Thoracic aorta (tissue), 2 donors: ENCODE data around the gene ABLIM2. TPM values are rescaled to one million over a fixed set of nuclear protein-coding genes. Genes with fewer than 3 reads are reported as not detected.

Source experiments
- ATAC-seq: fragments of 150-250 bp; one replicate; pipeline ENCODE4 v1.8.0; 2017; ENCODE audit warnings: low read depth; ENCODE audit not compliant: insufficient number of reproducible peaks, low FRiP score
- DNase-seq: peaks from one replicate; pipeline ENCODE4 v3.0.0-alpha.2; 2020; ENCODE audit warnings: low spot score
- H3K27ac ChIP-seq, 2 donors: fragments of 200-600 bp; sonication (generic); 1 replicate in 1 of 2; 2 replicates in 1 of 2; pipeline ENCODE4 v1.5.1; 2016; ENCODE audit warnings: mild to moderate bottlenecking in 2 of 2, moderate library complexity in 2 of 2
- H3K27me3 ChIP-seq: fragments of 200-600 bp; sonication (generic); replicated peaks from 2 replicates; pipeline ENCODE4 v1.6.0; 2016; ENCODE audit warnings: mild to moderate bottlenecking; ENCODE audit not compliant: insufficient read depth
- H3K36me3 ChIP-seq: fragments of 200-600 bp; sonication (generic); one replicate; pipeline ENCODE4 v1.5.1; 2016
- H3K4me1 ChIP-seq, 2 donors: fragments of 200-600 bp; sonication (generic); 1 replicate in 1 of 2; 2 replicates in 1 of 2; pipeline versions ENCODE4 v1.5.1 to v1.6.0; 2016; ENCODE audit warnings: low read depth in 2 of 2, mild to moderate bottlenecking in 1 of 2; ENCODE audit not compliant: control insufficient read depth in 1 of 2
- H3K4me3 ChIP-seq: fragments of 200-600 bp; sonication (generic); 2 replicates; pipeline ENCODE4 v1.5.1; 2016; ENCODE audit warnings: mild to moderate bottlenecking
- H3K9me3 ChIP-seq: fragments of 200-600 bp; sonication (generic); 2 replicates; pipeline ENCODE4 v1.5.1; 2016
- total RNA-seq, 2 donors: library from RNA; depleted of rRNA; stranded (reverse); fragments of >200 nt; gene quantifications; one replicate each; pipeline versions ENCODE4 v1.1.0 to v1.2.3, GENCODE V29; 2016
- TF ChIP-seq, protein P1 (sequence below): fragments of 200-600 bp; sonication (generic); IDR thresholded peaks from one replicate; pipeline ENCODE4 v1.5.1; 2019; ENCODE audit warnings: antibody characterized with exemption

Gene ABLIM2
- total RNA-seq, 2 donors from 2014 or later, result 25.6 to 28.6 TPM

DNA sequence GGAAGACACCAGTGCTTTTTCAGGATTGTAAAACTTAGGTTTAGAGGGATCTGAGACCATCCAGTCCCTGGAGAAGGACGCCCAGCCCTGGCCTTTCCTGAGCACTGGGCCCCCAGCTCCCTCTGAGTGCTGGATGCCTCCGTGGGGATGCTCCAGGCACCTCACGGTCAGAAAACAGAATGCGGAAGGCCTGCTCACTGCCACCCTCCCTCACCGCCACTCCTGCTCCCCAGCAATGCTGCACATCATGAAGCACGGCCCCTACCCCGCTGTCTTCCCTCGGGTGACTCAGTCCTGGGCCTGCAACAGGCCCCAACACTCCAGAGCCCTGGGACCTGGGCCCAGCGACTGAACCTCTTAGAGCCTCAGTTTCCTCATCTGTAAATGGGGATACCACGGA lies 26.2 kb downstream of the ABLIM2 start:
- DNase-seq (no peak), ATAC-seq (no peak)
- Histone ChIP-seq H3K4me3 (no peak overlapping the region), H3K27me3 (no peaks in the 10 kb centered on the region), H3K4me1 (no peaks in the 10 kb centered on the region), H3K27ac (no peak overlapping the region), H3K36me3 (no peaks in the 10 kb centered on the region), H3K9me3 (no peaks in the 10 kb centered on the region)
- TF ChIP-seq, protein P1, sequence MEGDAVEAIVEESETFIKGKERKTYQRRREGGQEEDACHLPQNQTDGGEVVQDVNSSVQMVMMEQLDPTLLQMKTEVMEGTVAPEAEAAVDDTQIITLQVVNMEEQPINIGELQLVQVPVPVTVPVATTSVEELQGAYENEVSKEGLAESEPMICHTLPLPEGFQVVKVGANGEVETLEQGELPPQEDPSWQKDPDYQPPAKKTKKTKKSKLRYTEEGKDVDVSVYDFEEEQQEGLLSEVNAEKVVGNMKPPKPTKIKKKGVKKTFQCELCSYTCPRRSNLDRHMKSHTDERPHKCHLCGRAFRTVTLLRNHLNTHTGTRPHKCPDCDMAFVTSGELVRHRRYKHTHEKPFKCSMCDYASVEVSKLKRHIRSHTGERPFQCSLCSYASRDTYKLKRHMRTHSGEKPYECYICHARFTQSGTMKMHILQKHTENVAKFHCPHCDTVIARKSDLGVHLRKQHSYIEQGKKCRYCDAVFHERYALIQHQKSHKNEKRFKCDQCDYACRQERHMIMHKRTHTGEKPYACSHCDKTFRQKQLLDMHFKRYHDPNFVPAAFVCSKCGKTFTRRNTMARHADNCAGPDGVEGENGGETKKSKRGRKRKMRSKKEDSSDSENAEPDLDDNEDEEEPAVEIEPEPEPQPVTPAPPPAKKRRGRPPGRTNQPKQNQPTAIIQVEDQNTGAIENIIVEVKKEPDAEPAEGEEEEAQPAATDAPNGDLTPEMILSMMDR, result no peak

DNA sequence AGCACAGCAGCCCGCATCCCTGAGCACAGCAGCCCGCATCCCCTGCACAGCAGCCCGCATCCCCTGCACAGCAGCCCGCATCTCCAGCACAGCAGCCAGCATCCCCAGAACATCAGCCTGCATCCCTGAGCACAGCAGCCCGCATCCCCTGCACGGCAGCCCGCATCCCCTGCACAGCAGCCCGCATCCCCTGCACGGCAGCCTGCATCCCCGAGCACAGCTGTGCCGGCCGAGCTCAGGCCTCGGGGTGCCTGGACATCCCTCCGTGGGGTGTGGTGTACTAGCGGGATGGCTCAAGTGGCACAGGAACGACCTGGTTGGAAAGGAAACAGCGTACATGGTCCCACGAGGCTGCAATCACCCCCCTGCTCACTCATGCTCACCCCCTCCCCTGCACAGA lies 26.8 kb downstream of the ABLIM2 start:
- Histone ChIP-seq H3K36me3 (no peaks in the 10 kb centered on the region), H3K27ac (no peak overlapping the region), H3K27me3 (no peaks in the 10 kb centered on the region), H3K4me3 (no peak overlapping the region), H3K9me3 (no peaks in the 10 kb centered on the region), H3K4me1 (no peaks in the 10 kb centered on the region)
- TF ChIP-seq, protein P1, result no peak
- ATAC-seq, result no peak
- no peak for DNase-seq

DNA sequence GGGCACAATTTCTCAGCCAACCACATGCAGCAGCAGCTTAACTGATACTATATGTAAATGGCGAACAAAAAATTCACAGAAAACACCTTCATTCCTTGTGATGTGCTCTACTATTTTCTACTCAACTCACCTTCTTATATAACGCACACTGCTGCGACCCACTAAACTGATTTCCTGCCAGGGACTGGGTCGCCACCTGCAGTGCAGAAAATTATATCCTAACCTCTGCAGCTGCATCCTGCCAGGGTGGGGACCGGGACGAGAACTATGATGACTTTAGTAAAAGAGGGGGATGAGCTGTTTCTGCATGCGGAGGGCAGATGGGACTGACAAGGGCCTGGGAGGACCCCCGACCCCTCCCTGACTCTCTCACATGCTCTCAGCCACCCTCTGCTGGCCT lies 27.4 kb downstream of the ABLIM2 start:
- Histone ChIP-seq H3K9me3 (no peaks in the 10 kb centered on the region), H3K4me1 (no peaks in the 10 kb centered on the region), H3K4me3 (no peak overlapping the region), H3K27me3 (no peaks in the 10 kb centered on the region), H3K27ac (no peak overlapping the region), H3K36me3 (no peaks in the 10 kb centered on the region)
- TF ChIP-seq, protein P1, result no peak
- DNase-seq, result no peak
- ATAC-seq, result no peak

DNA sequence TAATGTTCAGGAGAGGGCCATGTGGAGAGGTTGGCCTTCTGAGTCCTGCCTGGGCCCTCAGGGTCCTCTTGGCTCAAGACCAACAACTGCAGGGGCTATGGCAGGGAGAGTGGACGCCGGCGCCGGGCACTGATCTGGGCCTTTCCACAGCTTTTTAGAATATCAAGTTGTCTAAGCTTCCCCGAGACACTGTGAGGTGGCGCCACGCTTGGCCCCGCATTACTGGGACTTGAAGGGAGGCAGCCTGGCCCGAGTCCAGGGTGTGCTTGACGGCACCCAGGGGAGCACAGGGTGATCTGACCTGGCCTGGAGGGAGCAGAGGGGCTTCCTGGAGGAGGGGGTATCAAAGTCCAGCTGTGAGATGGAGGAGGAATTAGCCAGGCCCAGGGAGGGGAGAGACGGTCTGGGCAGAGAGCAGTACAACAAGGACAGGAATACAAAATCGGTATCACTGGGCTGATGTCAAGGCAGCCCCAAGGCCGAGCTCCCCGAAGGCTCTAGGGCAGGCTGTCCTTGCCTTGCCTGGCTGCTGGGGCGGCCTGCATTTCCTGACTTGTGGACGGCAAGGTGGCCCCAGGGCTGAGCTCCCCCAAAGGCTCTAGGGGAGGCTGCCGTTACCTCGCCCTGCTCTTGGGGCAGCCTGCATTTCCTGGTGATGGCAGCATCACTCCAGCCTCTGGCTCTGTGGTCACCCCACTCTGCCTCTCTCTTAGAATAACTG lies 28.1 kb downstream of the ABLIM2 start:
- DNase-seq, result no peak
- Histone ChIP-seq H3K9me3 (no peaks in the 10 kb centered on the region), H3K36me3 (no peaks in the 10 kb centered on the region), H3K27ac (no peak overlapping the region), H3K4me3 (no peak overlapping the region), H3K4me1 (no peaks in the 10 kb centered on the region), H3K27me3 (no peaks in the 10 kb centered on the region)
- no peak for ATAC-seq
- TF ChIP-seq, protein P1, result no peak

DNA sequence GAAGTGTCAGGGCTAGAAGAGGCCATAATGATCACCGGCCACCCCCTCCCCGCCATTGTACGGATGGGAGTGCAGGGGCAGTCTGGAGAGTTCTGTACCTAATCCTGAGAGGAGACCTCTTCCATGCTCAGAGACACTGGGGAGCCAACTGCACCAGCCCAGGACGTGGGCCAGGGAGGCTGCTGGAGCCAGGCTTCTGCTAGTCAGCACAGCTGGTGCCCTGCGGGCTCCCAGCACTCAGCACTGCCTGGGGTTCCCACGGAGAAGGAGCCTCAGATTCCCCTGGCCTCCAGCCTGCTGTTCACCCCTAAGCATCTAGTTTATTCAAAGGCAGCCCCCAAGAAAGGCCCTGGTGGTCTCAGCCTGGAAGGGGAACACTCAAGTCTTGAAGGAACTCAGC lies 28.8 kb downstream of the ABLIM2 start:
- TF ChIP-seq, protein P1, result no peak
- H3K4me3 ChIP-seq, result no peak overlapping the region
- no peaks in the 10 kb centered on the region for H3K4me1 ChIP-seq
- no peaks in the 10 kb centered on the region for H3K9me3 ChIP-seq
- DNase-seq (no peak), ATAC-seq (no peak)
- H3K27me3 ChIP-seq, result no peaks in the 10 kb centered on the region
- no peak overlapping the region for H3K27ac ChIP-seq
- no peaks in the 10 kb centered on the region for H3K36me3 ChIP-seq
